ENCODE measurements around the gene SLC37A4.

GRCh38 chr11:118980191-118980881 lies 50.3 kb downstream of the SLC37A4 start:
- TF ChIP-seq ZBTB37 (CRISPR knock-in tag; IDR thresholded peaks at IDR 0.05): no peak
- TF ChIP-seq JUND (CRISPR knock-in tag; IDR thresholded peaks at IDR 0.05): no peak
- no peak for TF ChIP-seq PRDM15 (CRISPR knock-in tag; IDR thresholded peaks at IDR 0.05)
- TF ChIP-seq POLR2A (IDR thresholded peaks at IDR 0.05; ENCODE audit: insufficient read depth in 1 of 2, low read depth in 2 of 2, low read length in 2 of 2): no peak
- no peak for TF ChIP-seq CEBPB (IDR thresholded peaks at IDR 0.05; ENCODE audit: borderline replicate concordance, low read depth, low read length)
- TF ChIP-seq TCF7L2 (IDR thresholded peaks at IDR 0.05; ENCODE audit: low read depth, low read length): no peak

Measured in HepG2 (cell line).